Gastrocnemius medialis (tissue), 4 donors: Measurements from ENCODE around the gene ABCC4.

Source experiments
- CTCF ChIP-seq, 5 experiments: fragments of 450-650 bp in 3 of 5; fragments of 200-600 bp in 2 of 5; sonication (generic) in 2 of 5; IDR thresholded peaks in 4 of 5; conservative IDR thresholded peaks in 1 of 5; 1 replicate in 4 of 5; 2 replicates in 1 of 5; pipeline ENCODE4 v1.5.1; 2016 to 2019; ENCODE audit warnings: antibody characterized with exemption in 5 of 5, mild to moderate bottlenecking in 3 of 5, moderate library complexity in 3 of 5
- POLR2A ChIP-seq, 2 donors: fragments of 450-650 bp; IDR thresholded peaks; one replicate each; pipeline ENCODE4 v1.6.1; 2017; ENCODE audit warnings: antibody characterized with exemption in 2 of 2, mild to moderate bottlenecking in 2 of 2, moderate library complexity in 2 of 2

GRCh38 chr13:95059306-95059705, 241.9 kb downstream of the ABCC4 start:
- TF ChIP-seq CTCF (IDR thresholded peaks at IDR 0.05 in 4 of 5, conservative IDR thresholded peaks at IDR 0.05 in 1 of 5) (no peak), POLR2A (IDR thresholded peaks at IDR 0.05) (no peak)
